SK-N-SH treated with all-trans-retinoic acid at 6 μM for 48 hours (cell line): Measurements from ENCODE around the gene LRRC39.

Experiments
- CREB5 ChIP-seq: fragments of 250-450 bp; sonication (Bioruptor Pico); IDR thresholded peaks from 2 replicates; pipeline ENCODE4 v1.5.1; 2020; ENCODE audit warnings: low read depth, mild to moderate bottlenecking, moderate library complexity
- CSDC2 ChIP-seq: fragments of 250-450 bp; sonication (Bioruptor Pico); IDR thresholded peaks from 2 replicates; pipeline ENCODE4 v1.5.0; 2020; ENCODE audit warnings: mild to moderate bottlenecking, moderate library complexity
- GLIS3 ChIP-seq: fragments of 250-450 bp; sonication (Bioruptor Pico); IDR thresholded peaks from 2 replicates; pipeline ENCODE4 v1.5.0; 2020; ENCODE audit warnings: mild to moderate bottlenecking, moderate library complexity
- ISL1 ChIP-seq: fragments of 250-450 bp; sonication (Bioruptor Pico); IDR thresholded peaks from 2 replicates; pipeline ENCODE4 v2.1.2; 2022; ENCODE audit warnings: mild to moderate bottlenecking, moderate library complexity
- PATZ1 ChIP-seq: fragments of 250-450 bp; sonication (Bioruptor Pico); IDR thresholded peaks from 2 replicates; pipeline ENCODE4 v1.8.0; 2020; ENCODE audit warnings: mild to moderate bottlenecking, moderate library complexity, borderline replicate concordance
- POU6F1 ChIP-seq: fragments of 250-450 bp; sonication (Bioruptor Pico); IDR thresholded peaks from 2 replicates; pipeline ENCODE4 v1.8.0; 2021; ENCODE audit warnings: low read depth, mild to moderate bottlenecking, moderate library complexity, borderline replicate concordance
- PPARA ChIP-seq: fragments of 250-450 bp; sonication (Bioruptor Pico); IDR thresholded peaks from 2 replicates; pipeline ENCODE4 v1.5.0; 2020; ENCODE audit warnings: mild to moderate bottlenecking, borderline replicate concordance
- TCF4 ChIP-seq: fragments of 250-450 bp; sonication (Bioruptor Pico); IDR thresholded peaks from 2 replicates; pipeline ENCODE4 v1.8.0; 2021; ENCODE audit warnings: mild to moderate bottlenecking, moderate library complexity, borderline replicate concordance
- TOX ChIP-seq: fragments of 250-450 bp; sonication (Bioruptor Pico); IDR thresholded peaks from 2 replicates; pipeline ENCODE4 v1.8.0; 2021; ENCODE audit warnings: mild to moderate bottlenecking, moderate library complexity, borderline replicate concordance
- TSHZ2 ChIP-seq: fragments of 250-450 bp; sonication (Bioruptor Pico); IDR thresholded peaks from 2 replicates; pipeline ENCODE4 v1.5.0; 2020; ENCODE audit warnings: mild to moderate bottlenecking, moderate library complexity
- ZFP3 ChIP-seq: fragments of 250-450 bp; sonication (Bioruptor Pico); IDR thresholded peaks from 2 replicates; pipeline ENCODE4 v1.5.0; 2020; ENCODE audit warnings: mild to moderate bottlenecking, moderate library complexity
- ZFP30 ChIP-seq: fragments of 450-650 bp; formaldehyde crosslinking; IDR thresholded peaks from 2 replicates; pipeline ENCODE4 v1.5.0; 2022; ENCODE audit warnings: mild to moderate bottlenecking, moderate library complexity

- TF ChIP-seq PATZ1 = no peak
- no peak for TF ChIP-seq ZFP3 (CRISPR knock-in tag)
- no peak for TF ChIP-seq PPARA
- TF ChIP-seq CSDC2 = no peak
- TF ChIP-seq ZFP30 (CRISPR knock-in tag) = no peak
- no peak for TF ChIP-seq TSHZ2 (CRISPR knock-in tag)
- TF ChIP-seq ISL1 = no peak
- TF ChIP-seq POU6F1 (CRISPR knock-in tag) = no peak
- TF ChIP-seq GLIS3 (CRISPR knock-in tag) = no peak
- TF ChIP-seq TCF4 (CRISPR knock-in tag) = no peak
- no peak for TF ChIP-seq CREB5 (CRISPR knock-in tag)
- no peak for TF ChIP-seq TOX (CRISPR knock-in tag)
Measured at GRCh38 chr1:100100202-100100601, 77.9 kb downstream of the LRRC39 start.
